Caco-2 (cell line): ENCODE results near the gene RAPGEF2. TPM values are rescaled to one million over a fixed set of nuclear protein-coding genes. Genes with fewer than 3 reads are reported as not detected.

ENCODE experiments used
- BruUV-seq: library from RNA; stranded (reverse); fragments of 400-500 nt; replicated peaks from 2 replicates; lab custom pipeline; 2021; lab: Mats Ljungman, UMichigan
- CTCF ChIA-PET: fragments of 300-600 bp; sonication (Branson Sonifier 250); formaldehyde crosslinking; loops from one replicate; lab custom pipeline; 2022; ENCODE audit warnings: antibody characterized with exemption; lab: Charles Lee
- POLR2A ChIA-PET: fragments of 300-600 bp; sonication (Branson Sonifier 250); formaldehyde crosslinking; loops from one replicate; lab custom pipeline; 2022; ENCODE audit warnings: antibody characterized with exemption; lab: Charles Lee
- DNase-seq, 2 experiments: peaks; one replicate each; pipeline versions ENCODE4 v3.0.0 to v3.0.0-alpha.2; 2020 to 2022
- H3K27me3 ChIP-seq: replicated peaks from 2 replicates; pipeline ENCODE4 v1.6.0; 2011; ENCODE audit warnings: low read length; ENCODE audit not compliant: control insufficient read depth, insufficient read depth
- H3K36me3 ChIP-seq: 2 replicates; pipeline ENCODE4 v1.5.1; 2011; ENCODE audit warnings: low read length; ENCODE audit not compliant: control insufficient read depth, insufficient read depth
- H3K4me1 ChIP-seq: fragments of 250-450 bp; sonication (Bioruptor Pico); 2 replicates; pipeline ENCODE4 v1.5.1; 2020; ENCODE audit warnings: mild to moderate bottlenecking
- H3K4me3 ChIP-seq: 2 replicates; pipeline ENCODE4 v1.5.1; 2011; ENCODE audit warnings: low read depth, mild to moderate bottlenecking, control low read depth, low read length
- H3K9me3 ChIP-seq: fragments of 250-450 bp; sonication (Bioruptor Pico); 2 replicates; pipeline ENCODE4 v1.5.1; 2020; ENCODE audit warnings: mild to moderate bottlenecking, moderate library complexity
- H3K27ac Mint-ChIP-seq: one replicate; pipeline ENCODE4 v1.8.0; 2022; ENCODE audit warnings: mixed read lengths; ENCODE audit not compliant: unreplicated experiment
- H3K27me3 Mint-ChIP-seq: one replicate; pipeline ENCODE4 v1.8.0; 2022; ENCODE audit warnings: mixed read lengths; ENCODE audit not compliant: insufficient read depth, unreplicated experiment
- H3K36me3 Mint-ChIP-seq: one replicate; pipeline ENCODE4 v1.8.0; 2022; ENCODE audit warnings: mild to moderate bottlenecking, mixed read lengths; ENCODE audit not compliant: insufficient read depth, unreplicated experiment
- H3K4me1 Mint-ChIP-seq: one replicate; pipeline ENCODE4 v1.8.0; 2022; ENCODE audit warnings: low read depth, mixed read lengths; ENCODE audit not compliant: unreplicated experiment
- H3K4me3 Mint-ChIP-seq: one replicate; pipeline ENCODE4 v1.8.0; 2022; ENCODE audit warnings: mild to moderate bottlenecking, moderate library complexity, mixed read lengths; ENCODE audit not compliant: unreplicated experiment
- H3K9me3 Mint-ChIP-seq: one replicate; pipeline ENCODE4 v1.8.0; 2022; ENCODE audit warnings: mixed read lengths; ENCODE audit not compliant: unreplicated experiment
- CTCF ChIP-seq, 2 experiments: fragments of 200-600 bp in 1 of 2; IDR thresholded peaks; 1 replicate in 1 of 2; 2 replicates in 1 of 2; pipeline versions ENCODE4 v1.5.1 to v1.8.0; 2011 to 2022; ENCODE audit warnings: antibody characterized with exemption in 1 of 2, control low read depth in 1 of 2, inconsistent platforms in 1 of 2, low read depth in 1 of 2, low read length in 1 of 2, mild to moderate bottlenecking in 1 of 2, moderate library complexity in 1 of 2; ENCODE audit not compliant: insufficient read depth in 1 of 2, severe bottlenecking in 1 of 2, unreplicated experiment in 1 of 2
- intact Hi-C: fragments of 100-400 bp; cut with micrococcal nuclease; formaldehyde crosslinking; loops from one replicate; pipeline ENCODE4 v1.10.0; 2022; ENCODE audit not compliant: unreplicated experiment
- total RNA-seq: library from RNA; stranded (reverse); gene quantifications from 2 replicates; pipeline ENCODE4 v1.2.3, GENCODE V29; 2022

Gene RAPGEF2
- total RNA-seq, 1 experiment from 2014 or later: 67.6 TPM

DNA sequence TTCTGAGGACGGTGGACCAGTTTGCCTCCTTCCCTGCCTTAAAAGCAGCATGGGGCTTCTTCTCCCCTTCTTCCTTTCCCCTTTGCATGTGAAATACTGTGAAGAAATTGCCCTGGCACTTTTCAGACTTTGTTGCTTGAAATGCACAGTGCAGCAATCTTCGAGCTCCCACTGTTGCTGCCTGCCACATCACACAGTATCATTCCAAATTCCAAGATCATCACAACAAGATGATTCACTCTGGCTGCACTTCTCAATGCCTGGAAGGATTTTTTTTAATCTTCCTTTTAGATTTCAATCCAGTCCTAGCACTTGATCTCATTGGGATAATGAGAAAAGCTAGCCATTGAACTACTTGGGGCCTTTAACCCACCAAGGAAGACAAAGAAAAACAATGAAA is 255.3 kb downstream of the RAPGEF2 start:
- no peaks in the 10 kb centered on the region for H3K27me3 Mint-ChIP-seq
- Histone ChIP-seq H3K27me3 (no peaks in the 10 kb centered on the region), H3K4me1 (no peaks in the 10 kb centered on the region), H3K36me3 (peaks cover 2% of the 10 kb centered on the region), H3K9me3 (no peaks in the 10 kb centered on the region), H3K4me3 (no peak overlapping the region)
- no peak for TF ChIP-seq CTCF (IDR thresholded peaks at IDR 0.05; ENCODE audit: insufficient read depth in 1 of 2, low read depth in 1 of 2, low read length in 1 of 2, severe bottlenecking in 1 of 2, unreplicated experiment in 1 of 2)
- CTCF ChIA-PET: no interaction called here
- H3K27ac Mint-ChIP-seq: no peak overlapping the region
- intact Hi-C loops: loop anchor here (2.0 kb wide), 1 partner anchor 89 kb away; no protein-coding TSS in a partner anchor
- H3K9me3 Mint-ChIP-seq: no peaks in the 10 kb centered on the region
- no peak for DNase-seq
- no peaks in the 10 kb centered on the region for H3K4me1 Mint-ChIP-seq
- no peak overlapping the region for H3K4me3 Mint-ChIP-seq
- POLR2A ChIA-PET: no interaction called here
- no TSS peak for BruUV-seq
- H3K36me3 Mint-ChIP-seq: peaks cover 84% of the 10 kb centered on the region

- no peak overlapping the region for H3K4me3 ChIP-seq
- peaks cover 2% of the 10 kb centered on the region for H3K36me3 ChIP-seq
- no peaks in the 10 kb centered on the region for H3K4me1 Mint-ChIP-seq
- TF ChIP-seq CTCF (IDR thresholded peaks at IDR 0.05; ENCODE audit: insufficient read depth in 1 of 2, low read depth in 1 of 2, low read length in 1 of 2, severe bottlenecking in 1 of 2, unreplicated experiment in 1 of 2): no peak
- no peak overlapping the region for H3K27ac Mint-ChIP-seq
- DNase-seq: no peak
- no peaks in the 10 kb centered on the region for H3K27me3 ChIP-seq
- no peaks in the 10 kb centered on the region for H3K9me3 ChIP-seq
- H3K4me3 Mint-ChIP-seq: no peak overlapping the region
- no peaks in the 10 kb centered on the region for H3K27me3 Mint-ChIP-seq
- ChIA-PET CTCF (no interaction called here), POLR2A (no interaction called here)
- intact Hi-C loops: no loop called here
- no peaks in the 10 kb centered on the region for H3K9me3 Mint-ChIP-seq
- H3K4me1 ChIP-seq: no peaks in the 10 kb centered on the region
- BruUV-seq: no TSS peak
- H3K36me3 Mint-ChIP-seq: peaks cover 82% of the 10 kb centered on the region
These were observed 257.7 kb downstream of the RAPGEF2 start for GRCh38 chr4:159360549-159360948.

DNA sequence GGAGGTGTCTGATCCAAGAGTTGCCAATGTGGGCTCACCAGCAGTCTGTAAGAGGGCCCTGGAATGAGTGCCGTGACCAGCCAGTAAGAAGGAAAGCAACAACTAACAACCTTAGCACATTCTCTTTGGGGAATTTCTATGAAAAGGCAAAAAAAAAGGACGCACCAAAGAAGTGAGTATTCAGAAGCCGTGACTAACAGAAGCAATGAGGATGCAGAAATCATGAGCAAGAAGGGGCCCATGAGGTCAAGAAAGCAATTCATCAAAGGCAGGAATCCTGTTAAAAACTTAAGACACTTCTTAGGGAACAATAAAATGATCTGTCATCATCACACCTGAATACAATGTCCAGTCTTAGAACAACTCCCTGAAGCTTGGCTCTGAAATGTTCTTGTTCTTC is 260.5 kb downstream of the RAPGEF2 start:
- no peaks in the 10 kb centered on the region for H3K4me1 ChIP-seq
- no peaks in the 10 kb centered on the region for H3K9me3 ChIP-seq
- BruUV-seq: no TSS peak
- no peak overlapping the region for H3K27ac Mint-ChIP-seq
- H3K27me3 Mint-ChIP-seq: no peaks in the 10 kb centered on the region
- POLR2A ChIA-PET: interaction anchor here (0.6 kb wide), 1 partner anchor 492 kb away, joined by 3 read pairs; no protein-coding TSS in a partner anchor
- H3K27me3 ChIP-seq: no peaks in the 10 kb centered on the region
- H3K4me1 Mint-ChIP-seq: no peaks in the 10 kb centered on the region
- CTCF ChIA-PET: no interaction called here
- intact Hi-C loops: no loop called here
- H3K4me3 Mint-ChIP-seq: no peak overlapping the region
- H3K36me3 Mint-ChIP-seq: peaks cover 59% of the 10 kb centered on the region
- no peaks in the 10 kb centered on the region for H3K9me3 Mint-ChIP-seq
- H3K36me3 ChIP-seq: no peaks in the 10 kb centered on the region
- no peak overlapping the region for H3K4me3 ChIP-seq
- DNase-seq: no peak
- no peak for TF ChIP-seq CTCF (IDR thresholded peaks at IDR 0.05; ENCODE audit: insufficient read depth in 1 of 2, low read depth in 1 of 2, low read length in 1 of 2, severe bottlenecking in 1 of 2, unreplicated experiment in 1 of 2)
